Inflammatory macrophage treated with lipopolysaccharide for 1 hour (primary cell): ENCODE data around the gene GOLPH3.
"Not testable (repeated sequence)": the region's sequence is repeated elsewhere in the genome, so short reads cannot be mapped to it uniquely, and the experiment has no call there.

ENCODE experiments used
- DNase-seq, 2 donors: peaks; one replicate each; pipeline ENCODE4 v3.0.0-alpha.2; 2020 to 2022

GOLPH3 gene

GRCh38 chr5:32132757-32133156 lies 41.4 kb downstream of the GOLPH3 start:
- DNase-seq: no peak

GRCh38 chr5:32131604-32132003 lies 42.5 kb downstream of the GOLPH3 start:
- DNase-seq: no peak

- no peak for DNase-seq
Measured at GRCh38 chr5:32130865-32131264, 43.3 kb downstream of the GOLPH3 start.

- DNase-seq: no peak
Measured at GRCh38 chr5:32129074-32129598, 45.0 kb downstream of the GOLPH3 start.

- DNase-seq: no peak
Measured at GRCh38 chr5:32127711-32128110, 46.4 kb downstream of the GOLPH3 start.

GRCh38 chr5:32126691-32127090 lies 47.4 kb downstream of the GOLPH3 start:
- DNase-seq: no peak

- peak in 1 of 2 donors; percentile 11 for DNase-seq
Measured at GRCh38 chr5:32123889-32124676, 50.0 kb downstream of the GOLPH3 start.

GRCh38 chr5:32123058-32123805 lies 50.9 kb downstream of the GOLPH3 start:
- peak in 1 of 2 donors; percentile 19 for DNase-seq

GRCh38 chr5:32118922-32119321 lies 55.2 kb downstream of the GOLPH3 start:
- not testable (repeated sequence) for DNase-seq

- no peak for DNase-seq
Measured at GRCh38 chr5:32116574-32117313, 57.4 kb downstream of the GOLPH3 start.

GRCh38 chr5:32115985-32116384 lies 58.1 kb downstream of the GOLPH3 start:
- DNase-seq: peak; percentile 30 to 73

GRCh38 chr5:32110111-32110696 lies 63.9 kb downstream of the GOLPH3 start:
- DNase-seq: no peak

GRCh38 chr5:32109236-32109635 lies 64.9 kb downstream of the GOLPH3 start:
- DNase-seq: no peak

GRCh38 chr5:32108167-32108566 lies 66.0 kb downstream of the GOLPH3 start:
- DNase-seq: no peak

- DNase-seq: no peak
Measured at GRCh38 chr5:32107291-32107690, 66.8 kb downstream of the GOLPH3 start.

- no peak for DNase-seq
Measured at GRCh38 chr5:32103521-32103920, 70.6 kb downstream of the GOLPH3 start.

GRCh38 chr5:32102254-32102986 lies 71.7 kb downstream of the GOLPH3 start:
- no peak for DNase-seq

- DNase-seq: no peak
Measured at GRCh38 chr5:32100691-32101302, 73.3 kb downstream of the GOLPH3 start.

- DNase-seq: no peak
Measured at GRCh38 chr5:32100230-32100629, 73.9 kb downstream of the GOLPH3 start.

- no peak for DNase-seq
Measured at GRCh38 chr5:32099486-32100035, 74.6 kb downstream of the GOLPH3 start.

GRCh38 chr5:32098890-32099310 lies 75.2 kb downstream of the GOLPH3 start:
- no peak for DNase-seq
